Measurements from ENCODE around the gene GSPT1. TPM values are rescaled to one million over a fixed set of nuclear protein-coding genes. Genes with fewer than 3 reads are reported as not detected.

GSPT1 gene
- total RNA-seq, 1 experiment from 2014 or later = 216 TPM

- CTCF ChIA-PET = no interaction called here
- peaks cover 61% of the 10 kb centered on the region for H3K36me3 ChIP-seq (ENCODE audit: insufficient read depth, low read length, poor library complexity, severe bottlenecking)
- POLR2A ChIA-PET (ENCODE audit: low non-redundant PET) = no interaction called here
Observed at GRCh38 chr16:11836650-11837244, 79.0 kb downstream of the GSPT1 start.

GRCh38 chr16:11835891-11836649 lies 79.7 kb downstream of the GSPT1 start:
- Histone ChIP-seq H3K4me1 (ENCODE audit: insufficient read depth, low read length, poor library complexity, severe bottlenecking) (peaks cover 10% of the 10 kb centered on the region), H3K9me3 (ENCODE audit: low read depth, low read length, poor library complexity, severe bottlenecking) (no peaks in the 10 kb centered on the region), H3K27ac (ENCODE audit: low read depth, low read length, poor library complexity, severe bottlenecking) (no peak overlapping the region), H3K36me3 (ENCODE audit: insufficient read depth, low read length, poor library complexity, severe bottlenecking) (peaks cover 54% of the 10 kb centered on the region), H3K27me3 (replicated peaks; ENCODE audit: insufficient read depth, low read depth, low read length, poor library complexity) (no peaks in the 10 kb centered on the region), H3K4me3 (ENCODE audit: low read depth, low read length, poor library complexity, severe bottlenecking) (no peak overlapping the region)
- TF ChIP-seq EZH2 (IDR thresholded peaks at IDR 0.05; ENCODE audit: borderline replicate concordance, low read depth, low read length, poor library complexity, severe bottlenecking) = no peak
- intact Hi-C loops (cut with micrococcal nuclease; ENCODE audit: unreplicated experiment) = no loop called here
- ChIA-PET CTCF (no interaction called here), POLR2A (ENCODE audit: low non-redundant PET) (no interaction called here)
- DNase-seq (ENCODE audit: low spot score) = peak; percentile 55
- no TSS peak for BruUV-seq (replicated peaks)

More at GRCh38 chr16:11836650-11837244, 79.0 kb downstream of the GSPT1 start:
- intact Hi-C loops (cut with micrococcal nuclease; ENCODE audit: unreplicated experiment) = no loop called here
- Histone ChIP-seq H3K4me1 (ENCODE audit: insufficient read depth, low read length, poor library complexity, severe bottlenecking) (peaks cover 10% of the 10 kb centered on the region), H3K27ac (ENCODE audit: low read depth, low read length, poor library complexity, severe bottlenecking) (no peak overlapping the region), H3K4me3 (ENCODE audit: low read depth, low read length, poor library complexity, severe bottlenecking) (no peak overlapping the region), H3K9me3 (ENCODE audit: low read depth, low read length, poor library complexity, severe bottlenecking) (no peaks in the 10 kb centered on the region), H3K27me3 (replicated peaks; ENCODE audit: insufficient read depth, low read depth, low read length, poor library complexity) (no peaks in the 10 kb centered on the region)
- TF ChIP-seq CTCF (conservative IDR thresholded peaks at IDR 0.05; ENCODE audit: low read depth, low read length) (no peak), EZH2 (IDR thresholded peaks at IDR 0.05; ENCODE audit: borderline replicate concordance, low read depth, low read length, poor library complexity, severe bottlenecking) (no peak)
- BruUV-seq (replicated peaks) = no TSS peak
- peak; percentile 74 for DNase-seq (ENCODE audit: low spot score)

GRCh38 chr16:11835309-11835708 lies 80.4 kb downstream of the GSPT1 start:
- intact Hi-C loops (cut with micrococcal nuclease; ENCODE audit: unreplicated experiment) = no loop called here

More at GRCh38 chr16:11835309-11835708, 80.4 kb downstream of the GSPT1 start:
- no TSS peak for BruUV-seq (replicated peaks)
- no peak for DNase-seq (ENCODE audit: low spot score)
- ChIA-PET POLR2A (ENCODE audit: low non-redundant PET) (no interaction called here), CTCF (no interaction called here)
- Histone ChIP-seq H3K36me3 (ENCODE audit: insufficient read depth, low read length, poor library complexity, severe bottlenecking) (peaks cover 47% of the 10 kb centered on the region), H3K27me3 (replicated peaks; ENCODE audit: insufficient read depth, low read depth, low read length, poor library complexity) (no peaks in the 10 kb centered on the region), H3K4me1 (ENCODE audit: insufficient read depth, low read length, poor library complexity, severe bottlenecking) (peaks cover 10% of the 10 kb centered on the region), H3K4me3 (ENCODE audit: low read depth, low read length, poor library complexity, severe bottlenecking) (no peak overlapping the region), H3K9me3 (ENCODE audit: low read depth, low read length, poor library complexity, severe bottlenecking) (no peaks in the 10 kb centered on the region), H3K27ac (ENCODE audit: low read depth, low read length, poor library complexity, severe bottlenecking) (no peak overlapping the region)
- TF ChIP-seq EZH2 (IDR thresholded peaks at IDR 0.05; ENCODE audit: borderline replicate concordance, low read depth, low read length, poor library complexity, severe bottlenecking) = no peak
- no peak for TF ChIP-seq CTCF (conservative IDR thresholded peaks at IDR 0.05; ENCODE audit: low read depth, low read length)

All from A673 (cell line).